Fibroblast of peridontal ligament (primary cell): ENCODE measurements around the gene ADISSP.
A peak's percentile ranks its signal among the peaks of the same experiment; 100 is the strongest.
"Not testable (repeated sequence)": the region's sequence is repeated elsewhere in the genome, so short reads cannot be mapped to it uniquely, and the experiment has no call there.

Experiments
- DNase-seq: peaks from one replicate; pipeline ENCODE4 v3.0.0-alpha.2; 2010; ENCODE audit errors: extremely low read depth

The ADISSP gene

GRCh38 chr20:3797592-3798372 lies 30.2 kb upstream of the ADISSP start:
- peak; percentile 46 for DNase-seq

DNA sequence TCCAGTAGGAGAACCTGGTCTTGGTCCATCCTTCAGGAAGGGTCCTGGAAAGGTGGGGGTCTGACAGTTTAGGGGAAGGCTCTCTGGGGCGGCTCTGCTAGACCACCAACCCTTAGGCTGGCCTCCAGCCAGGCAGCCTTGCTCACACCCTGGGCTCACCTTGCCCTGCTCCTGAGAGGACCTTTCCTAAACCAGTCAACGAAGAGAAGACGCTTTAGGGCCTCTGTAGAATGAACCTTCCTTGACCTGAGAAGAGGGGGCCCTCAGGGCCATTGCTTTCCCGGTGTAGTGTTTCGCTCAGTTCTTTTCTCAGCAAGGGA lies 29.6 kb upstream of the ADISSP start:
- DNase-seq = no peak

DNA sequence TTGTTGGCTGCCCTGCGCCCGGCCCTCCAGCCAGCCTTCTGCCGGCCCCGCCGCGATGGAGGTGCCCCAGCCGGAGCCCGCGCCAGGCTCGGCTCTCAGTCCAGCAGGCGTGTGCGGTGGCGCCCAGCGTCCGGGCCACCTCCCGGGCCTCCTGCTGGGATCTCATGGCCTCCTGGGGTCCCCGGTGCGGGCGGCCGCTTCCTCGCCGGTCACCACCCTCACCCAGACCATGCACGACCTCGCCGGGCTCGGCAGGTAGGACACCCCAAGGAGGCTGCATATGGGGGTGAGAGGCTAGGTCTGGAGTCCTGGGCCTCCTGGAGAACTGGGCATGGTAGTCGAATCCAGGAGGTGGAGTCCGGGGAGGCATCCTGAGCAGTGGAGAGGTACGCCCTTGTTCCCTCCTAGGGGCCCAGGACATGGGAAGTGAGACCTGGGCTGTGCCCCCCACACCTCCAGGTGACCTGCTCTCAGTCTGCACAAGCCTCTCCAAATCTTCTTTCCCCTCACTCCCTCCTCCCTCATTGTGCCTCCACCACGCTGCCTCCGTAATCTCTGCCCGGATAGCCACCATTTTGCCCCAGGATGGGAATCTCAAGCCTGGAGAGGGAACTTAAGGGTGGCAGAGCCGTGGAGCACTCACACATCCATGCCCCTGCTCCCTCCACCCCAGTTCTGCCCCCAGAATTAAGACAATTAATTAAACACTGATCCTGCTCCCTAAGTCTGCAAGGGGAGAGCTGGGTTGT lies 29.1 kb upstream of the ADISSP start:
- no peak for DNase-seq

DNA sequence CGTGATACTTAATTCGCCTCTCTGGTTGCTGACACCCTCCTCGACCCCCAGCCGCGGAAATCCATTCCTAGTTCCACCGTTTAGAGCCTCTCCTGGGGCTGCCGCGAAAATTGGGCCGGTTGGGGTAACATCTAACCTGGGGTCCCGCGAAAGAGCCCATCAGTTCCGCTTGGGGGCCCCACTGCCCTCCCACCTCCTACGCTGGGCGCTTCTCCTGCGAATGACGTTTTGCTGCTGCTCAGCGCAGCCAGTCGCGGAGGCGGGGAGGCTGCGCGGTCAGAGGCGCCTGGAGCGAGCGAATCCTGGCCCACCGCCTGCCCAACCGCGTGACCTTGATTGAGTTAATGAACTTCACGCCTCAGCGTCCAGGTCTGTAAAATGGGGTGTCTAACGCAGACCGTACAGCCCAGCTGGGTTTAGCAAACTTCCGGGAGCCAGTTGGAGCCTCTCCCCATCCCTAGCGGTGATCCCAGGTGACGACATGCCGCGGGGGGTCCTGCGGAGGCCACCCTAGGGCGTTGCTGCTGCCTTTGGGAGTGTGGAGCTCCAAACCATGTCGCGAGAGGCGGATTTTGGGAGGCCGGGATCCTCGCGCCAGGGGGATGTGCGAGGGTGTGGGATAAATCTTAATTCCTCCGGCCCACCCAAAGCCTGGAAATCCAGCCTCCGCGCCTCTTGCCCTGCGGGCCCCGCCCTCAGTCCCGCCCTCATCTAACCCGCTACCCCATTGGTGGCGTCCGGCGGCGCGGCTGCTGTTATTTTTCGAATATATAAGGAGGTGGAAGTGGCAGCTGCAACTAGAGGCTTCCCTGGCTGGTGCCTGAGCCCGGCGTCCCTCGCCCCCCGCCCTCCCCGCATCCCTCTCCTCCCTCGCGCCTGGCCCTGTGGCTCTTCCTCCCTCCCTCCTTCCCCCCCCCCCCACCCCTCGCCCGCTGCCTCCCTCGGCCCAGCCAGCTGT lies 28.2 kb upstream of the ADISSP start, which contains the start of gene CDC25B:
Gene CDC25B, plus strand, starts transcription at position 800 of the 958 bp plus-strand sequence. CDS start 222 bp downstream, outside the sequence.
- peak; percentile 92 for DNase-seq

GRCh38 chr20:3794701-3795420 lies 27.3 kb upstream of the ADISSP start:
- no peak for DNase-seq

- DNase-seq = not testable (repeated sequence)
These were observed 26.6 kb upstream of the ADISSP start for GRCh38 chr20:3794168-3794567.

- not testable (repeated sequence) for DNase-seq
These were observed 21.6 kb upstream of the ADISSP start for GRCh38 chr20:3789201-3789600.

DNA sequence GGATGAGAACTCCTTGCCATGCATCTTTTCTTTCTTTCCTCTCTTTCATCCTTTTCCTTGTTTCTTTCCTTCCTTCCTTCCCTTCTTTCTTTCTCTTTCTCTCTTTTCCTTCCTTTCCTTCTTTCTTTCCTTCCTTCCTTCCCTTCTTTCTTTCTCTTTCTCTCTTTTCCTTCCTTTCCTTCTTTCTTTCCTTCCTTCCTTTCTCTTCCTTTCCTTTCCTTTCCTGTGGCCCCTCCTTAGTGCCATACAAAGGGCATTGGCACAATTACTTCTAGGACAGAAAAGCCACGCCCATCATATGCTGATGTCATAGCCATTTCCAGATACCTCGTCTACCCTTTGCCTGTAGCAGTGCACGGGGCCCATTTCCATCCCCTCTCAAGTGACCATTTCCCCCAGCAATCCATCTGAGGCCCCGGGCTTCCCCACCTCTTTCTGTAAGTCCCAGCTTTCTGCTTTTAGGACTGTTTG lies 21.2 kb upstream of the ADISSP start:
- no peak for DNase-seq

- DNase-seq = no peak
These were observed 19.9 kb upstream of the ADISSP start for GRCh38 chr20:3787324-3788014.

GRCh38 chr20:3786665-3787323 lies 19.2 kb upstream of the ADISSP start, which contains the start of gene CENPB:
Gene CENPB (minus strand): TSS chr20:3786740. CDS start chr20:3786483, 257 bp downstream.
- peak; percentile 71 for DNase-seq

GRCh38 chr20:3786126-3786484 lies 18.6 kb upstream of the ADISSP start:
- peak; percentile 52 for DNase-seq

DNA sequence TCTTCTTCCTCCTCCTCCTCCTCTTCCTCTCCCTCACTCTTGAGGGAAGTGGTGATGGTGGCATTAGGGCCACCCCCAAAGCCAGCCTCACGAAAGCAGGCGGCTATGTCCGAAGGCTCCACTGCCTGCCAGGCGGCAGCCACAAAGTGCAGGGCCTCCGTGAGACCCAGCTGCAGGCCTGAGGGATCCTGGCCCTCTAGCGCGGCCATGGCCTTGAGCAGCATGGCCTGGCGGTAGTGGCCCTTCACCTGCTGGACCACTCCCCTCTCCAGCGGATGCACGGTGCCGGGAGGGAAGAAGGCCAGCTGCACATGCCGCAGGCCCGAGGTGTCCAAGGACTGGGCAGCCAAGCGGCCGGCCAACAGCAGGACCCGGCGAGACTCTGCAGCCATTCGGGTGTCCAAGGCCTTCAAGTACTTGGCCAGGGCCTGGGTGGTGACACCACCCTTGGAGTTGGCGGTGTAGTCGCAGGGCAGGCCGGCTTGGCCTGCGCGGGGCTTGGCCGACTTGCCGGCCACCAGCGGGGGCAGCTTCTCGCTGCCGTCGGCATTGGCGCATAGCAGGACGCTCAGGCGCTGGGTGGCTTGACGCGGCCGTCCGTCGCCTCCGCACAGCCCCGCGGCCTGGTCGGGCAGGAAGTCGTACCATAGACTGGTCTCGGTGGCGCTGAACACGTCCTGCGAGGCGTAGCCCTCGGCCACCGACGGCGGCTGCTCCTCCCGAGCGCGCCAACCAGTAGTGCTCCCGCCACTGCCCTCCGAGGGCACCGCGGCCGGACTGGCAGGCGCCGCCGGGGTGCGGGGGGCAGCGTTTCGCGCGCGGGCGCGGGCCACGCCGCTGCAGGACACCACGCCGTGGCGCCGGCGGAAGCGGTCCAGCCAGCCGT lies 17.9 kb upstream of the ADISSP start:
- no peak for DNase-seq

GRCh38 chr20:3784863-3785239 lies 17.3 kb upstream of the ADISSP start:
- no peak for DNase-seq

DNA sequence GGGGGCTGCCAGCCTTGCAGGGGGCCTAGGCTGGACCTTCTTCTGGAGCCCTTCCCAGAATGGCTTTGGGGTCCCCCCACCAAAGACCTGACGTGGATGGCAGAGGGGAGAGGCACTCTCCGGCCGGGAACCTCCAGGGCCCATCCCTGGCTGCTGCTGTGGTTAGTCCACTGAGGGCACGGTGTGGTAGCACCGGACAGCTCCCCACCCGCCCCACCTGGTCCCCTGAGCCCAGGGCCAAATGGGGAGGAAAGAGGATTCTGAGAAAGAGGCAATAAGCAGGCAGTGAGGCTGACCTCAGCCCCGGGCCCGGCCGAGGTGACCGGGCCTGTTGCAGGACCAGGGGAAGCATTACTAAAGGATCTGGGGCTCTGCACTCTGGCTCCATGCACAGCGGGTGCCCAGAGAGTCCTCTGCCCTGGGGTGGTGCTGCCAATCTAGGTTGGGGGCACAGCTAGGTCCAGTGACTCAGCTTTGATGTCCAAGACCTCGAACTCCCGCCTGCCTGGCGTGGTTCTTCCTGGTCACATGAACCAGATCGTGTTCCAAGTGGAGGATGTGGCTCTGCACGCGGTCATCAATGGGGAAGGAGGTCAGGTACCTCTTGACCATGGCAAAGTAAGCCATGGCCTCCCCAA lies 16.8 kb upstream of the ADISSP start:
- no peak for DNase-seq

DNA sequence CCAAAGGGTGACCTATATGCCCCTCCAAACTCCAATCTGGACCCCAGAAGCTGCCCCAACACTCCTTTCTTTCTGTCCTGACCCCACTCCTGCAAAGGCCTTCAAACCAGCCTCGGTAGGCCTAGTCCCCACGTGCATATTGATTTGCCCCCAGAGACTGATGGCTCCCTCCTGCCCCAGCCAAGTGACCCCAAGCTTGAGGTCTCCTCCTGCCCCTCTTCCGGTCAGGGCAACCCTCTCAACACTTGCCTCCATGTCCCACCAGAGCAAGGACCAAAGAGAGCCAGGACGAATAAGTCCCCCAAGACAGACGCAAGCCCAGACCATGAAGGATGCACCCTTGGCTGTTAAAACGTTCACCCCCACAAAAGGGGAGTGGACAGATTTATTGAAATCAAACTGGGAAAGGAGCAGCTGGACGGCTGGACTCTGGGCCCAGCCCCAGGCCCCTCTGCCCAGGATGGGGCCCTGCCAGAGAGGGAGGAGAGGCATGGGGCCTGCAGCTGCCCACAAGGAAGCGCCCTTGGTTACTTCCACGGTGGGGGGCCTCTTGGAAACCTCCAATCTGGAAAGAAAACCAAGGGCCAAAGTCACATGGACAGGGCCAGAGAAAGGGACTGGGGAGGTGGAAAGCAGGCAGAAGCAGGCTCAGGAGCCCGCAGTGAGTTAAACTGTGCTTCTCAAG lies 16.1 kb upstream of the ADISSP start:
- no peak for DNase-seq

GRCh38 chr20:3783068-3783489 lies 15.5 kb upstream of the ADISSP start:
- DNase-seq = no peak

GRCh38 chr20:3782597-3782996 lies 15.0 kb upstream of the ADISSP start:
- DNase-seq = no peak
